Epithelial cell of proximal tubule (primary cell): Measurements from ENCODE around the gene C1QTNF6. TPM values are rescaled to one million over a fixed set of nuclear protein-coding genes. Genes with fewer than 3 reads are reported as not detected.

ENCODE experiments used
- DNase-seq: peaks from one replicate; pipeline ENCODE4 v3.0.0-alpha.2; 2011; ENCODE audit warnings: low read depth
- H3K4me3 ChIP-seq: 2 replicates; pipeline ENCODE4 v1.5.1; 2011; ENCODE audit warnings: low read depth, mild to moderate bottlenecking, low read length
- total RNA-seq: library from RNA; depleted of rRNA; stranded (reverse); fragments of >200 nt; gene quantifications from 2 replicates; pipeline ENCODE4 v1.2.3, GENCODE V29; 2015
- TF ChIP-seq, protein P1 (sequence below): conservative IDR thresholded peaks from 2 replicates; pipeline ENCODE4 v1.5.1; 2012; ENCODE audit warnings: low read depth, mild to moderate bottlenecking, low read length

Gene C1QTNF6
- total RNA-seq, 1 donor from 2014 or later = 2.1 TPM

DNA sequence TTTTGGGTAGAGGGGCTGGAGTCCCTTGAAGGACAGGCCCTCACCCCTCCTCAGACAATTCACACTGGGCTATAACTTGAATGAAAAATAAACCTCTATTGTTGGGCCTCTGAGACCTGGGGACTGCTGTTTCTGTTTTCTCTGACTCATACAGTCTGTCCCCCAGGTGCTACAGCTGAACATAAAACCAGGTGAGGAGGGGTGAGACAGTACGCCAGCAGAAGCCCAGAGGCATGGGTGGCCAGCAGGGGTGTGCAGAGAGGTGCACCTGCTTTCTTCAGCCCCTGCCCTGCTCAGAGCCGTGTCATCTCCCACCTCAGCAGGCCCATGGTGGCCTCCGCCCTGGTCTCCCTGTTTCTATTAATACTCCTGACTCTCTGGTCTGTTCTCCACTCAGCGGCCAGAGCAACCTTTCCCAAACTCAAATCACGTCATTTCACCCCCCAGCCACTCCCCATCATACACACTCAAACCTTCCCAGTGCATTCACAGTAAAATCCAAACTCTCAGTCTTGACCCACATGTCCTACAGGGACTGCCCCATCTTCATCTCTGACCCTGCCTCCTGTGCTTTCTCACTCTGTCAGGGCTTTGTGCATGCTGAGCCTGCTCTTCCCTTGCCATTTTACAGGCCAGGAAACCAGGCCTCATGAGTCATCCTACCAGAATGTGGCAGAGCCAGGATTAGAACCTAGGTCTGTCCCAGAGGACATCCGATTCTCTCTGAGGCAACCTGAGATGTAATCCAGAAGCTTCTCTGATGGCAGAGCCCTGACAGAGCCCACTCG is 32.9 kb downstream of the C1QTNF6 start:
- H3K4me3 ChIP-seq = no peak overlapping the region
- DNase-seq = no peak
- TF ChIP-seq, protein P1, sequence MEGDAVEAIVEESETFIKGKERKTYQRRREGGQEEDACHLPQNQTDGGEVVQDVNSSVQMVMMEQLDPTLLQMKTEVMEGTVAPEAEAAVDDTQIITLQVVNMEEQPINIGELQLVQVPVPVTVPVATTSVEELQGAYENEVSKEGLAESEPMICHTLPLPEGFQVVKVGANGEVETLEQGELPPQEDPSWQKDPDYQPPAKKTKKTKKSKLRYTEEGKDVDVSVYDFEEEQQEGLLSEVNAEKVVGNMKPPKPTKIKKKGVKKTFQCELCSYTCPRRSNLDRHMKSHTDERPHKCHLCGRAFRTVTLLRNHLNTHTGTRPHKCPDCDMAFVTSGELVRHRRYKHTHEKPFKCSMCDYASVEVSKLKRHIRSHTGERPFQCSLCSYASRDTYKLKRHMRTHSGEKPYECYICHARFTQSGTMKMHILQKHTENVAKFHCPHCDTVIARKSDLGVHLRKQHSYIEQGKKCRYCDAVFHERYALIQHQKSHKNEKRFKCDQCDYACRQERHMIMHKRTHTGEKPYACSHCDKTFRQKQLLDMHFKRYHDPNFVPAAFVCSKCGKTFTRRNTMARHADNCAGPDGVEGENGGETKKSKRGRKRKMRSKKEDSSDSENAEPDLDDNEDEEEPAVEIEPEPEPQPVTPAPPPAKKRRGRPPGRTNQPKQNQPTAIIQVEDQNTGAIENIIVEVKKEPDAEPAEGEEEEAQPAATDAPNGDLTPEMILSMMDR = no peak

DNA sequence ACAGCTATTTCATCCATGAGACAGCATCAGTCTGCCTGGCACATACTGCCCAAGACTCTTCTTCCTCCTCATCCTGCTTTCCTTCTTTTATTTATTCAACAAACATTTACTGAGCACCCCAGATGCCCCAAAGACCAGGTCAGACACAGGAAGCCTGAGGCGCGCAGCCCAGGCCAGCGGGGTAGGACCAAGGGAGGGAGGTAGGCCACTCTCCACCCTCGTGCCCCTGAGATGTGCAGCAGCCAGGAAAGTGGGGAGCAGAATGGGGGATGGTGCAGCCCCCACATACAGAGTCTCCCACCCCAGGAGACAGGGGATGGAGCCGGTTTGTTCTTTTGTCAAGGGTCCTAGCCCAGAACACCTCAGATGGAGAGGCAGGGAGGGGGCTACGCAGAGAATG is 34.1 kb downstream of the C1QTNF6 start:
- no peak overlapping the region for H3K4me3 ChIP-seq
- no peak for DNase-seq
- TF ChIP-seq, protein P1 = no peak

DNA sequence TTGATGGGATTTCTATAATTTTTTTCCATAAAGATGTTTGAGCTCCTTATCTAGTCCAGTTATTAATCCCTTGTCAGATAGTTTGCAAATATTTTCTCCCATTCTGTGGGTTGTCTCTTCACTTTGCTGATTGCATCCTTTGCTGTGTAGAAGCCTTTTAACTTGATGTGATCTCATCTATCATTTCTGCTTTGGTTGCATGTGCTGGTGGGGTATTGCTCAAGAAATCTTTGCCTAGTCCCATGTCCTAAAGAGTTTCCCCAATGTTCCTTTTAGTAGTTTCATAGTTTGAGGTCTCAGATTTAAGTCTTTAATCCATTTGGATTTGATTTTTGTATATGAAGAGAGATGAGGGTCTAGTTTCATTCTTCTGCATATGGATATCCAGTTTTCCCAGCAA is 36.6 kb downstream of the C1QTNF6 start:
- no peak for DNase-seq
- TF ChIP-seq, protein P1 = no peak
- no peak overlapping the region for H3K4me3 ChIP-seq

DNA sequence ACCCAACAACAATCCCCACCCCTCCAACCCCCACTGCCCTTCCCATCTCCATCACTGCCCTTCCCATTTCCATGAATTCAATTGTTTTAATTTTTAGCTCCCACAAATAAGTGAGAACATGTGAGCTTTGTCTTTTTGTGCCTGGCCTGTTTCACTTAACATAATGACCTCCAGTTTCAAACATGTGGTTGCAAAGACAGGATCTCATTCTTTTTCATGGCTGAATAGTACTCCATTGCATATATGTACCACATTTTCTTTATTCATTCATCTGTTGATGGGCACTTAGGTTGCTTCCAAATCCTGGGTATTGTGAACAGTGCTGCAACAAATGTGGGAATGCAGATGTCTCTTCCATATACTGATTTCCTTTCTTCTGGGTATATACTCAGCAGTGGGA is 37.3 kb downstream of the C1QTNF6 start:
- DNase-seq = no peak
- TF ChIP-seq, protein P1 = no peak
- no peak overlapping the region for H3K4me3 ChIP-seq

DNA sequence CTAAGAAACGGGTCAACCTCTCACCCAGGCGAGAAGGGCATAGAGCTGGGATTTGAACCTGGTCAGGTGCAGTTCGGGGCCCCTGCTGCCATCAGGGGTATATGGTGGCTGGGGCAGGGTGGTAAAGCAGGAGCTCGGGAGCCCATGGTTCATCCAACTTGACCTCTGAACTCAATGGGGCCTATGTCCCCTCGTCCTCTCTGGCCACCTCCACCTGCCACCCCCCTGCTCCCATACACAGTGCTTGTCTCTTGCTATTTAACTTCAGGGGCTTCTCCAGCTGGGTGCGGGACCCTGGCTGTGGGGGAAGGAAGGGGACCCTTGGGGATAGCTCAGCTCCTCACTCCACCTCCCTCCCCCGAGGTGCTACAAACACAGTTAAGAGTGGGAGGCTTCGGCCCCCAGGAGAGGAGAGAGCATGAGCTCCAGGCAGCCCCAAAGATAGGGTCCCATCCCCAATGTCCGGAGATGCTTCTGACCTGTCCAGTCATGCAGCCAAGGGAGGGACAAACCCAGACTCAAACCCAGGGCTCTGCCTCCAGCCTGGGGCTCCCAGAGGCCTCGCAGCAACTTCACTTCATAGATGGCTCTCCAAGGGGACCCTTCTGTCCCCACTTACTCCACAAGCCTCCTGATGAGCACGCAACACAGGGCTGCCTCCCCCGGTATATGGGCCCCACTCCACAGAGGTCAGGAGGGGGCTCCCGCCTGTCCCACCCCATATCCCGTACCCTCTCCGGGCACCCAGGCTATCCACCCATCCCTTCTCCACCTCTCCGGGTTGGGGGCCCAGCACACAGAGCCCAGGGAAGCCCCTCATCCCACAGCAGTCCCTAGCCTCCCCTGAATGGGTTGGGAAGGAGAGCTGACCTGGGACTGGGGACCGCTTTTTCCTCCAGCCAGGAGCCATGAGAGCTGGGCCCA is 39.0 kb downstream of the C1QTNF6 start:
- no peak for DNase-seq
- no peak overlapping the region for H3K4me3 ChIP-seq
- TF ChIP-seq, protein P1 = no peak

DNA sequence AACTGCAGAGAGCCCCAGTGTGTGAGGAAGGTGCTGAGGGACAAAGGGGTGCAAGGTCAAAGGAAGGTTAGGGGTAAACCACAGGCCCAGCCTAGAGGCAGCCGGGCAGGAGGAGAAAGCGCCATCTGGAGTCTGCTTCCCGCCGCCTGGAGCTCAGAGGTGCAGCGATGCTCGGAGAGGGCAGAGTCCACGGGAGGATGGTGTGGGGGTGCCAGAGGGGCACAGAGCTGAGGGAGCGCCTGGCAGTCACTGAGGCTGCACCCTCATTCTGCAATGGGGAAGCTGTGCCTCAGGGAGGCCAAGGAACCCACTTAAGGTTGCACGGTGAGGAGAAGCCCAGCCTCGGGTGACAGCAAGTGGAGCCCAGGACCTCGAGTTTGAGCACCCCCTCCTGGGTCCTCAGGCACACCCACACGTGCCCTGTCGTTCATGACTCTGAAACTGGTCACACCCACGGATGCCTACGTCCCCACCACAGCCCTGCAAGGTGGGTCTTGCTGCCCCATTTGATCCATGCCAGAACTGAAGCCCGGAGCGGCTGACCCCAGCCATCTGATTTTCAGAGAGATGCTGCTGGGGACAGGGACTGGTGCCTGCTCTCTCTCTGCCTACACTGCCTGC is 39.9 kb downstream of the C1QTNF6 start:
- TF ChIP-seq, protein P1 = peak; percentile 24
- no peak overlapping the region for H3K4me3 ChIP-seq
- DNase-seq = no peak
